GM18861 (cell line): ENCODE results near the gene SLX4IP.

Experiments used
- ATAC-seq: cut with Tn5 transposase; IDR thresholded peaks from one replicate; pipeline ENCODE4 v1.9.1; 2021; ENCODE audit not compliant: unreplicated experiment

The SLX4IP gene

GRCh38 chr20:10519361-10520046 is 84.4 kb downstream of the SLX4IP start:
- ATAC-seq, result peak; percentile 60

GRCh38 chr20:10520528-10520927 is 85.4 kb downstream of the SLX4IP start:
- no peak for ATAC-seq

- ATAC-seq, result no peak
Measured at GRCh38 chr20:10521068-10521831, 86.1 kb downstream of the SLX4IP start.

GRCh38 chr20:10521836-10522235 is 86.7 kb downstream of the SLX4IP start:
- ATAC-seq, result no peak

GRCh38 chr20:10522328-10522727 is 87.2 kb downstream of the SLX4IP start:
- ATAC-seq, result no peak

- ATAC-seq, result no peak
Measured at GRCh38 chr20:10523443-10523842, 88.3 kb downstream of the SLX4IP start.

- no peak for ATAC-seq
Measured at GRCh38 chr20:10524034-10524476, 89.0 kb downstream of the SLX4IP start.

- ATAC-seq, result no peak
Measured at GRCh38 chr20:10524643-10525042, 89.5 kb downstream of the SLX4IP start.

GRCh38 chr20:10527781-10528180 is 92.7 kb downstream of the SLX4IP start:
- no peak for ATAC-seq

- ATAC-seq, result no peak
Measured at GRCh38 chr20:10530883-10531282, 95.8 kb downstream of the SLX4IP start.

GRCh38 chr20:10531848-10532247 is 96.7 kb downstream of the SLX4IP start:
- ATAC-seq, result no peak

- ATAC-seq, result no peak
Measured at GRCh38 chr20:10532361-10532760, 97.3 kb downstream of the SLX4IP start.

GRCh38 chr20:10536531-10536930 is 101.4 kb downstream of the SLX4IP start:
- ATAC-seq, result no peak

GRCh38 chr20:10537850-10538480 is 102.9 kb downstream of the SLX4IP start:
- ATAC-seq, result no peak

- no peak for ATAC-seq
Measured at GRCh38 chr20:10538768-10539167, 103.7 kb downstream of the SLX4IP start.

GRCh38 chr20:10539818-10540553 is 104.9 kb downstream of the SLX4IP start:
- no peak for ATAC-seq

GRCh38 chr20:10540636-10541493 is 105.8 kb downstream of the SLX4IP start:
- ATAC-seq, result no peak

GRCh38 chr20:10541668-10542411 is 106.7 kb downstream of the SLX4IP start:
- ATAC-seq, result no peak

- no peak for ATAC-seq
Measured at GRCh38 chr20:10542442-10542841, 107.3 kb downstream of the SLX4IP start.

GRCh38 chr20:10543480-10543879 is 108.4 kb downstream of the SLX4IP start:
- no peak for ATAC-seq
